ELF-1 (cell line): ENCODE results near the gene ARHGEF28.

Source experiments
- DNase-seq: peaks from one replicate; pipeline ENCODE4 v3.0.0-alpha.2; 2016; ENCODE audit warnings: low read depth, low spot score

Gene ARHGEF28

DNA sequence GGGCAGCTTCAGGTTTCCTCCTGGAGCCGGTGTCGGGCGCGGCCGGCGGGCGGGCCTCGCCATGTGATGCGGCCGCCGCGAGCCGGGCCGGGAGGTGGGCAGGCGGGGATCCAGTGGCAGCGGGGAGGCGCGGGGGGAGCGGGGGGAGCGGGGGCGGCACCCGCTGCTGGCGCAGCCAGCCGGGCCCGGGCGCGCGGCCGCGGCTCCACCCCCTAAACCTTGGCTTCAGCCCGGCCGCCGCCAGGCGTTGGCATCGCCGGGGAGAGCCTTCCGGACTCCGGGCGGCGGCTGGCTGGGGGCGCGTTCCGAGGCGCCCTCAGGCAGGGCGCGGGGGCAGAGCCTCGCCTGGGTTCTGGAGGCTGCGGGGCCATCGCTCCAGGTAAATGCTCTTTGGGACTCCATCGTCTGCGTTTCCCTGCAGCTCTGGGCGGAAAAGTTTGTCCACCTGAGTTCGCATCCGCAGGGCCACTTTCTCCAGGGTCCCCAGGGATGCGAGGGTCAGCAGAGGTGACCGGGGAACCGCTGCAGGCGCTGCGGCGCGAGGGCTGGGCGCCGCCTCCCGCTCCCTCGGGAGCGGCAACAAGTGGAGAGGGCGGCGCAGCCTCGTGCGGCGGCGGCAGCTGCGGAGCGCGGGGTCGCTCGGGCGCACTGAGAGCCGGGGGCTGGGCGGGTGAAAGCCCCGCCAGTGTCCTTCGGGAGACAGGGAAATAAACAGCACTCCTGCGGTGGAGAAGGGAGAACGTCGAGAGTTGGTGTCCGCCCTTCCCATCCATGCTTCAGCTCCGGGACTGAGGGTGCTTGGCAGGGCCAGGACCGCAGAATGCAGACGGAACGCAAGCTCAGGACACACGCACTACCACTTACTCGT lies at the start of gene ARHGEF28:
TSS of gene ARHGEF28 (plus strand) at position 253 of the 868 bp plus-strand sequence. CDS start 58,656 bp downstream, outside the sequence.
- DNase-seq: peak; percentile 47

DNA sequence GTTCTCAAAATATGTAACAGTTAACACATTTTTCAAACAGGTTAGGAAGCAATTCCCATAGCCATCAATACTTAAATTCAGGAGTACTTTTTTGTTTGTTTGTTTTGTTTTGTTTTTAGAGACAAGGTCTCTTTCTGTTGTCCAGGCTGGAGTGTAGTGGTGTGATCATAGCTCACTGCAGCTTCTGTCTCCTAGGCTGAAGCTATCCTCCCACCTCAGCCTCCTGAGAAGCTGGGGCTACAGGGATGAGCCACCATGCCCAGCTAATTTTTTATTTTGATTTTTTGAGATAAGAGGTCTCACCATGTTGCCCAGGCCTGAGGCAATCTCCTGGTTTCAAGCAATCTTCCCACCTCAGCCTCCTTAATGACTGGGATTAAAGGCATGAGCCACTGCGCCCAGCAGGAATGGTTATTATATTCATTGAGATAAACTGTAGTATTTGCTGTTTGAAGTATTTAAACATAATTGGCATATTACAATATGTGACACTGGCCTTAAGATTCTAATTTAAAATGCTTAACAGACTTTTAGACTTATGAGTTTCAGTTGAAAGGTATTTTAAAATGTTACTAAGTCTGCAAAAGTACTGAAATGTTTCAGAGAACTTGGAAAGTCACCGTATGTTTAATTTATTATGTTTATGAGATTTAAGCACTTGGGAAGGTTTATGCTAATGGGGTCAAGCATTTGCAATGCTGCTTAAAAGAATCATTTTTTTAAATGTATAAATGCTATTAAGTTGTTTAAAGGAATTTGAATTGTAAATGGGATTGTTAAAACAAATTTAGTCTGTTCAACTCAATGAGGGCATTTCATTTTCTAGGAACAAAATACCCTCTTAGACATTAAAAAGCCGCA lies 43.5 kb upstream of the ARHGEF28 start:
- no peak for DNase-seq

- DNase-seq: no peak
These were observed 38.1 kb upstream of the ARHGEF28 start for GRCh38 chr5:73587923-73588322.

- peak; percentile 39 for DNase-seq
These were observed 34.8 kb upstream of the ARHGEF28 start for GRCh38 chr5:73591102-73591695.

GRCh38 chr5:73591698-73592501 lies 34.1 kb upstream of the ARHGEF28 start:
- DNase-seq: peak; percentile 1

DNA sequence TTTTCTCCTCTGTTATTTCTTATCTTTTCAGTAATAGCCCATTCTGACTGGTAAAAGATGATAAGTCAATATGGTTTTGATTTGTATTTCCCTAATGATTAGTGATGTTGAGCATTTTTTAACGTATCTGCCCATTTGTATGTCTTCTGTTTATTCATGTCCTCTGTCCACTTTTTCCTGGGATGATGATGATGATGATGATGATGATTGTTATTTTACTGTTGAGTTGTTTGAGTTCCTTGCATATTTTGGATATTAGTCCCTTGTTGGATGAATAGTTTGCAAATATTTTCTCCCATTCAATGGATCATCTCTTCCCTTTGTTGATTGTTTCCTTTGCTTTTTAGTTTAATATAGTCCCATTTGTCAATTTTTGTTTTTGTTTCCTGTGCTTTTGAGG lies 33.4 kb upstream of the ARHGEF28 start:
- no peak for DNase-seq

DNA sequence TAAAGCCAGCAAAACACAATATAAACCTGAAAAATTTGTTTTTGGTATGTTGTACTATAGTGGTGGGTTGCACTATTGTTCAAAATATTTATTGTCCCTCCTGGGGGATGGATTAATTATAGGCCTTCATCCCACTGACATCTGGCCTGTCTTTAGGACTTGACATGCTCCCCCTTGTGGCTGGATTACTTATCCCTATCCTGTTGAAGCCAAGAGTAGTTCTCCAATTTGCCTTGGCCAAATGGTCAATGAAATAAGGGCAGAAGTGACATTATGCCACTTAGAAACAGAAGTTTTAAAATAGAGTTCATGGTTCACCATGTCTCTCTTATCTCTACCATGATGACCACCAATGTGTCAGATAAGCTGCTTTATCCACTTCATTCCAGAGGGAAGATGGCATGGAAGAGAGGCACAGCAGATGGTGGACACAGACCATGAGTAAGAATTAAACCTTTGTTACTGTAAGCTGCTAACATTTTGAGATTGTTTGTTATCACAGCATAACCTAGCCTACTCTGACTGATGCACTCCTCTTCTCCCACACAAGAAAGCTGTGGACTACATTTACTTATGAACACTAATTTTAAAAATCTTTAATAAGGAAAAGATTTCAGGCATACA lies 29.2 kb upstream of the ARHGEF28 start:
- DNase-seq: peak; percentile 11

- no peak for DNase-seq
These were observed 26.6 kb upstream of the ARHGEF28 start for GRCh38 chr5:73599380-73599779.

- no peak for DNase-seq
These were observed 22.0 kb upstream of the ARHGEF28 start for GRCh38 chr5:73603998-73604397.

- no peak for DNase-seq
These were observed 20.5 kb upstream of the ARHGEF28 start for GRCh38 chr5:73605223-73606087.

DNA sequence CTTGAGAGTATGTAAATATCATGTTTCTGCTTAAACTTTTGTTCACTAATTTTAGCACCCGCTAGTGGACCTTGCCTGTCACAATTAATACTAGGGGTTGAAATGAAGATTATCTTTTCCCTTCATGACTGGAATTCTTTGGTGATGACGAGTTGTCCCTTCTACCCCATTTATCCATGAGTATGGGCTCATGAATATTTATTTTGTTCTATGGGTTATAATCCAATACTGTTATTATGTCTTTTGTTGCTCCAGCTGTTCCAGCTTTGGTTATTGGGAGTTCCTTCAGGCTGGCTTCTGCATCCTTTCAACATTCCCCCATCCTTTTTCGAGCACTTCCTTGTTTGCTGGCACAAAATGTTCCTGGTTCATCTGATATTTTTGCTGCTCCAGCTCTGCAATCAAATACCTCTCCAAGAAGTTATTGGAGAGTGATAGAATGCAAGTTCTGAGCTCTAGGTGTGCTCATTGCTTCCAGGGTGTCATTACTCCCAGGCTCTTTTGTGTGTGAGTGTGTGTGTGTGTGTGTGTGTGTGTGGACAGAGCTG lies 19.7 kb upstream of the ARHGEF28 start:
- no peak for DNase-seq

DNA sequence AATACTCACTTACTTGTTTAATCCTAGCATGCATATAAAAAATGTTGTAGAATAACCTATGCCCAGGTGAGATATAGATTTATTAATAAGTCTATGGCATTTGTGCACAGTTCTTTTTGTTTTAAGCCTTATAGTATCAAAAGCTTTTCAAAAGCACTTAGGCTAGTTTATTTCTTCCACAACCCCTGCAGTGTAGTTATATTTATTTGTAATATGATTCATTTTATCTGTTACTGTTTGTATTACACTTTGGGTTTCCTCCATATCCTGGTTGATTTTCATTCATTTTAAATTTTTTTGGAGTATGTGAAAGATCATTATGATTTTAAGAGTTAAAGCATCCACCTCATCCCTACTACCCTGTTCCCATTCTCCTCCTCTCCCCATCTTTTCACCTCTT lies 18.8 kb upstream of the ARHGEF28 start:
- DNase-seq: no peak

- DNase-seq: no peak
These were observed 13.2 kb upstream of the ARHGEF28 start for GRCh38 chr5:73612799-73613198.

DNA sequence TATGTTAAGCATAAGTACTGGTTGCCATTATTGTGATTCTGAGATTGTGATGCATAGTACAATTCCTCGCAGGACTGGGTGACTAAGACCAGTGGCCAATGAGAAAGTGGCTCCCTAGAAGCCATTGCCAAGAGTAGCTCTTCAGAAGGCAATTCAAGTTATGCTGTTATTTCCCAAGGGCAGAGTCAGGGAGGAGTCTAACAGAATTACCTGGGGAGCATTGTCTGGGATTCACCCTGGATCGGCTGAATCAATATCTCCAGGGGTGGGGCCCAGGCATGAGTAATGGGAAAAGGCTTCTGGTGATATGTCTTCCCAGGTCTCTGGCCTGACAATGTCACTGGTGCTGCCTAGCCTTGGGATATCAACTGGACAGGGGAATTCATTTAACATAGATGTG lies 10.9 kb upstream of the ARHGEF28 start:
- no peak for DNase-seq

DNA sequence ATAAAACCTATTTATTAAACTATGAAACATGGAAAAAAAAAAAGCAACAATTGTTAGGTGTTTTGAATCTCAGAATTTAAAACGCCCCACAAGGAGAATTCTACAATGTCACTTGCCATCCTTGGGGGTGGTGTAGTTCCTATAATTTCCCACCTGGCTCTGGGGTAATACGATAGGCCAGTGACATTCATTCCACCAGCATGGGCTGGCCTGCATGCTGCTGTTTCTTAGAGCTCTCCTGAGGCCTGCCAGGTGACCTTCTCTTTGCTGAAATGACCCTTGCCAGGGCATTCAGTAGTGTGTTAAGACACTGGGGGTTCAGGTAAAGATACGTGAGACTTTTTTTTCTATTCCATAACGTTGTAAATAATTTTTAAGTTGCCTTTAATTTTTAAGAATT lies 10.0 kb upstream of the ARHGEF28 start:
- no peak for DNase-seq

DNA sequence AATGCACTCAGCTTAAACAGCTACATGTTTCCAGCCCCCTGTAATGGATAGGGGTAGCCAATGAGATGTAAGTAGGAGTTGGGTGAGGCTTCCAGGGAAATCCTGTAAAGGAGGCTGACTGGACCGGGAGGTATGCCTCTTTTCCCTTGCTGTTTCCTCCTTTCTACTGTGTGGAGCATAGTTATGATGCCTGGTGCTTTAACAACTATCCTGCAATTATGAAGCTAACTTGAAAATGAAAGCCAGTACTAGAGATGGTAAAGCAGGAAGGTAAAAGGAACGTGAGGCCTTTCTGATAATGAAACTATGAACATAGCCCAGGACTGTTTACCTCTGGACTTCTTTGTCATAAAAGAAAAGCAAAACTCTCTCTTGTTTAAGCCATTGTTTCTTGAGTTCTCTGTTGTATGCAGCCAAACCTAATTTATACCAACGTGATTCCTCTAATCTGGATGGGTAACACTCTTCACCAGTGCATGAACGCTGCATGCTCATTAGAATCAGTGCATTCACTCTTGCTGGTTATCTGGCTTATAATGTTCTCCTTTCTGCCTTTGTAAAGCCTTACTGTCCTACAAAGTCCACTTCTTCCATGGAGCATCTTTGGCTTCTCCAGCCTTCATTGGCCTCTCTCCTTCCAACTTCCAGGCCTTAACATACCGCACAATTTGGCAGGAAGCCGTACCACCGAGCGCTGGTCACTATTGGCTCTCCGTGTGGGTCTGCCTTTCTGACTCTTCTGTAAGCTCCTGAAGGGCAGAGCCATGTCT lies 8.3 kb upstream of the ARHGEF28 start:
- DNase-seq: no peak

- DNase-seq: no peak
These were observed 6.2 kb upstream of the ARHGEF28 start for GRCh38 chr5:73619606-73620333.

GRCh38 chr5:73620334-73620687 lies 5.7 kb upstream of the ARHGEF28 start:
- DNase-seq: no peak
